Esophagus (tissue), 2 donors: ENCODE data around the gene CENPV. TPM values are rescaled to one million over a fixed set of nuclear protein-coding genes. Genes with fewer than 3 reads are reported as not detected.
"Not testable (repeated sequence)": the region's sequence is repeated elsewhere in the genome, so short reads cannot be mapped to it uniquely, and the experiment has no call there.

ENCODE experiments used
- H3K27ac ChIP-seq, 2 donors: one replicate each; pipeline ENCODE4 v1.5.1; 2013; ENCODE audit warnings: low read depth in 2 of 2, mild to moderate bottlenecking in 2 of 2, inconsistent platforms in 1 of 2, low read length in 1 of 2, moderate library complexity in 1 of 2
- H3K27me3 ChIP-seq, 2 donors: one replicate each; pipeline ENCODE4 v1.6.1; 2013; ENCODE audit warnings: low read length in 2 of 2, control low read depth in 1 of 2, mild to moderate bottlenecking in 1 of 2; ENCODE audit not compliant: insufficient read depth in 2 of 2, control insufficient read depth in 1 of 2
- H3K36me3 ChIP-seq, 2 donors: one replicate each; pipeline ENCODE4 v1.6.1; 2013; ENCODE audit warnings: low read length in 1 of 2; ENCODE audit not compliant: control insufficient read depth in 2 of 2, insufficient read depth in 2 of 2
- H3K4me1 ChIP-seq, 2 donors: one replicate each; pipeline ENCODE4 v1.6.1; 2013; ENCODE audit warnings: low read length in 1 of 2; ENCODE audit not compliant: control insufficient read depth in 2 of 2, insufficient read depth in 2 of 2
- H3K4me3 ChIP-seq, 2 donors: one replicate each; pipeline ENCODE4 v1.5.1; 2013; ENCODE audit warnings: low read length in 2 of 2, mild to moderate bottlenecking in 2 of 2, low read depth in 1 of 2, moderate library complexity in 1 of 2
- H3K9me3 ChIP-seq, 2 donors: one replicate each; pipeline ENCODE4 v1.6.1; 2013; ENCODE audit warnings: mild to moderate bottlenecking in 2 of 2, low read depth in 1 of 2, low read length in 1 of 2, moderate library complexity in 1 of 2; ENCODE audit not compliant: control insufficient read depth in 2 of 2, insufficient read depth in 1 of 2
- WGBS, 2 donors: extraction: QIAGEN DNeasy Blood & Tissue Kit; methylation state at CpG; one replicate each; pipeline ENCODE4 v1.1.7; 2013; 5-methylcytosine and 5-hydroxymethylcytosine counted together
- polyA plus RNA-seq, 2 donors: library from polyadenylated mRNA; stranded (reverse); fragments of 200-250 nt; gene quantifications; one replicate each; pipeline ENCODE4 v1.2.3, GENCODE V29; 2013
- donor health status: healthy with polysubstance abuse.
- donor health status: Bipolar disorder and iron deficiency.

The CENPV gene
- polyA plus RNA-seq, 2 donors = 1.3 to 2.8 TPM

DNA sequence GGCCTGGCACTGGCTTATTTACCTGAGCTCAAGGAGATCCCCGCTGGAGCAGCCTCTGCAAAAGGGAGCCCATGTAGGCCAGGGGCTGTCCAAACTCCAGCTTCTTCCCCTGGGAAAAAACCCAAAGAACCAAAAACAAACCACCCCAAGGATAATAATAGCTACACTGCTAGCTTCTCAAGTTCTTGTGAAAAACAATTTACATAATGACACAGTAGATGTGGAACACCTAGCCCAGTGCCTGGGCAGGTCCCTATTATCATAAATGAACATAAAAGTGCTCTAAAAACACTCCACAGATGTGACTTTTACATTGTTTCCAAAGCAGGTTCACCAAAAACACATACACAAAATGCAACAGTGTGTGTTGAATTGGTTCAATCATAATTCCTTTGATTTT lies 27.3 kb downstream of the CENPV start:
- Histone ChIP-seq H3K4me1 (no peaks in the 10 kb centered on the region), H3K36me3 (peaks cover 2 to 3% of the 10 kb centered on the region in 2 donors)

DNA sequence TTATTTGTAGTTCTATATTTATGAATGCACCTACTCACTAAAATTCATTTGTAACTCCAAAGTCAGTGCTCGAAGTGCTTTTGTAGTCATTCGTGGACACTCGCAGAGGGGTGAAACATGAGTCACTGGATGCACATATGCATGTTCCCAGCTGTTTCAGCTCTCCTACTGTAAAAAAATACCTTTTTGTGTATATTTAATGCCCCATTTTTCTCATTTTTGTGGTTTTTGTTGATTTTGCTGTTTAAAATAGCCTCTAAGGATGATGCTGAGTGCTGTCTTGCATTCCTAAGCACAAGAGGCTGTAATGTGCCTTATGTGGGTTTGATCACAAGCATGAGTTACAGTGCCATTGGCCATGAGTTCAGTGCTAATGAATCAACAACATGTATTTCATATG lies 30.6 kb downstream of the CENPV start:
- Histone ChIP-seq H3K27me3 (no peaks in the 10 kb centered on the region), H3K9me3 (no peaks in the 10 kb centered on the region), H3K4me1 (no peaks in the 10 kb centered on the region), H3K4me3 (no peak overlapping the region), H3K27ac (no peak overlapping the region), H3K36me3 (peaks cover 2 to 3% of the 10 kb centered on the region in 2 donors)
- WGBS, 2 donors = 92 to 94% methylated on average over 3 of the region's 3 CpGs

More for the DNA sequence above, 27.3 kb downstream of the CENPV start:
- WGBS, 2 donors = 92 to 100% methylated on average over 1 of the region's 1 CpG
- Histone ChIP-seq H3K9me3 (no peaks in the 10 kb centered on the region), H3K27me3 (no peaks in the 10 kb centered on the region), H3K4me3 (no peak overlapping the region), H3K27ac (no peak overlapping the region)

GRCh38 chr17:16319969-16320368 lies 33.3 kb downstream of the CENPV start:
- Histone ChIP-seq H3K36me3 (peaks cover 2 to 5% of the 10 kb centered on the region in 2 donors), H3K4me3 (no peak overlapping the region), H3K27ac (no peak overlapping the region), H3K27me3 (no peaks in the 10 kb centered on the region), H3K4me1 (no peaks in the 10 kb centered on the region), H3K9me3 (no peaks in the 10 kb centered on the region)
- WGBS, 2 donors = 77 to 80% methylated on average over 3 of the region's 3 CpGs

- Histone ChIP-seq H3K27me3 (no peaks in the 10 kb centered on the region), H3K27ac (no peak overlapping the region), H3K4me3 (no peak overlapping the region), H3K36me3 (peaks cover 2 to 3% of the 10 kb centered on the region in 2 donors), H3K9me3 (no peaks in the 10 kb centered on the region), H3K4me1 (no peaks in the 10 kb centered on the region)
- 92 to 94% methylated on average over 3 of the region's 3 CpGs for WGBS, 2 donors
These were observed 38.4 kb downstream of the CENPV start for GRCh38 chr17:16314859-16315258.

DNA sequence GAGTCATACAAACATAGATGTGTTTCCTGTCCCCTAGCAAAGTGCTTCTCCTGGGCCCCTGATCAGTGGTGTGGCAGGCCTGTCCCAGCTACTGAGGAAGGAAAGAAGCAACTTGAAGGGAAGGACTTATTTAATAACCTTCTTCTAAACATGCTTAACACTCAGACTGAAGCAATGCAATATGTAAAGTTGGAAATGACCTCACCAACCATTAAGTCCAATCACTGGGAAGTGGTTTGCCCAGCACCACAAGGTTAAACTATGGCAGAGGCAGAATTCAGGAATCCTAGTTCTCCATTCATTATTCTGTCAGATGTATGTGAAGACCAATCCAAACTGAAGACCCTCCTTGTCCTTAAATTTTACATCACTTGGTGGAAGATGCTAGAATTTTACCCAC lies 39.1 kb downstream of the CENPV start:
- H3K4me1 ChIP-seq = no peaks in the 10 kb centered on the region
- no peaks in the 10 kb centered on the region for H3K27me3 ChIP-seq
- H3K27ac ChIP-seq = no peak overlapping the region
- peaks cover 2 to 3% of the 10 kb centered on the region in 2 donors for H3K36me3 ChIP-seq
- H3K4me3 ChIP-seq = no peak overlapping the region
- H3K9me3 ChIP-seq = no peaks in the 10 kb centered on the region

- Histone ChIP-seq H3K36me3 (peaks cover 2 to 3% of the 10 kb centered on the region in 2 donors), H3K27ac (no peak overlapping the region)
- 64 to 79% methylated on average over 7 of the region's 7 CpGs for WGBS, 2 donors
These were observed 39.9 kb downstream of the CENPV start for GRCh38 chr17:16313139-16314090.

GRCh38 chr17:16312061-16312460 lies 41.2 kb downstream of the CENPV start:
- H3K27me3 ChIP-seq, H3K27ac ChIP-seq, H3K36me3 ChIP-seq, H3K4me3 ChIP-seq, H3K9me3 ChIP-seq, H3K4me1 ChIP-seq: not testable (repeated sequence)
- WGBS, 2 donors = 96% methylated on average over 21 to 34 of the region's 34 CpGs

More at GRCh38 chr17:16313139-16314090, 39.9 kb downstream of the CENPV start:
- Histone ChIP-seq H3K27me3 (no peaks in the 10 kb centered on the region), H3K4me1 (no peaks in the 10 kb centered on the region), H3K9me3 (no peaks in the 10 kb centered on the region), H3K4me3 (no peak overlapping the region)

- 82 to 89% methylated on average over 8 of the region's 8 CpGs for WGBS, 2 donors
- Histone ChIP-seq H3K27me3 (no peaks in the 10 kb centered on the region), H3K4me1 (no peaks in the 10 kb centered on the region), H3K4me3 (no peak overlapping the region), H3K36me3 (peaks cover 3 to 4% of the 10 kb centered on the region in 2 donors), H3K27ac (no peak overlapping the region), H3K9me3 (no peaks in the 10 kb centered on the region)
These were observed 47.1 kb downstream of the CENPV start for GRCh38 chr17:16306211-16306610.

DNA sequence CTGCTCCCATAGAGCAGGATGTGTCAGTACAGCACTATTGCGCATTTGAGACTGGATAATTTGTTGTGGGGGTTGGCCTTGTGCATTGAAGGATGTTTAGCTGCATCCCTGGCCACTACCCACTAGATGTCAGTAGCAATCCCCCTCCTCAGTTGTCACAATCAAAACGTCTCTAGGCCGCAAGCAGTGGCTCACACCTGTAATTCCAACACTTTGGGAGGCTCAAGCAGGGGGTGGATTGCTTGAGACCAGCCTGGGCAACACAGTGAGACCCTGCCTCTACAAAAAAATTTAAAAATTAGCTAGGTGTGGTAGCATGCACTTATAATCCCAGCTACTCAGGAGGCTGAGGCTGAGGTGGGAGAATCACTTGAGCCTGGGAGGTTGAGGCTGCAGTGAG lies 48.4 kb downstream of the CENPV start:
- no peak overlapping the region for H3K4me3 ChIP-seq
- H3K27ac ChIP-seq = no peak overlapping the region
- H3K9me3 ChIP-seq = no peaks in the 10 kb centered on the region
- H3K36me3 ChIP-seq = peaks cover 3 to 4% of the 10 kb centered on the region in 2 donors
- no peaks in the 10 kb centered on the region for H3K4me1 ChIP-seq
- no peaks in the 10 kb centered on the region for H3K27me3 ChIP-seq
- WGBS, 2 donors = 79 to 83% methylated on average over 3 of the region's 3 CpGs

GRCh38 chr17:16302856-16303255 lies 50.4 kb downstream of the CENPV start:
- H3K27ac ChIP-seq = no peak overlapping the region
- H3K27me3 ChIP-seq = no peaks in the 10 kb centered on the region

More at GRCh38 chr17:16302856-16303255, 50.4 kb downstream of the CENPV start:
- Histone ChIP-seq H3K4me3 (no peak overlapping the region), H3K9me3 (no peaks in the 10 kb centered on the region), H3K36me3 (peaks cover 3 to 4% of the 10 kb centered on the region in 2 donors), H3K4me1 (no peaks in the 10 kb centered on the region)
- WGBS, 2 donors = 82 to 87% methylated on average over 4 of the region's 4 CpGs
